NCI-H2081 treated with DMSO at 0.1 percent for 48 hours (cell line): Measurements from ENCODE around the gene WDR11.

Experiments
- DNase-seq: peaks from one replicate; lab custom pipeline; 2025; lab: John Stamatoyannopoulos, UW

The WDR11 gene

DNA sequence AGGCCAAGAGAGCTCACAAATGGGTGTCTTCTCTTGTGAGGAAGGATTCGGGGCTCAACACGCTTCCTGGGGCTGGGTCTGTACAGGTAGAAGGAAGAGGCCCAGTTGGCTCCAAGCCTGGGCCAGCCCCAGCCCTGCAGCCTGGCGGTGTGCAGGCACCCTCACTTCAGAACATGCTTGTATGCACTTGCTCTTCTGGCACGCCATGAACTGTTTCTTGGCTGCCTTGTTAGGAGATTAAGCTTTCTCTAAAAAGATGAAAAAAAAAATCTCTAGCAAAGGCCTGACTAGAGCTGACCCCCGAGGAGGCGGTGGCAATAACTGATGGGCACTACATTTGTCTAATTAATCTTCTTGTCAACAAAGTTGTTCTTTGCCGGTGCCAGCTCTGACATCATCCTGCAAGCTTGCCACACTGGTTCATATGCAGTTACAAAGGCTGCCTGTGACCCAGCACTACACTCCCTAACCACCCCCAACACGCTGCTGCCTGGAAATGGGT is 94.7 kb downstream of the WDR11 start:
- DNase-seq, result no peak

GRCh38 chr10:120946497-120946896 is 95.3 kb downstream of the WDR11 start:
- no peak for DNase-seq

GRCh38 chr10:120948889-120949608 is 97.9 kb downstream of the WDR11 start:
- no peak for DNase-seq

DNA sequence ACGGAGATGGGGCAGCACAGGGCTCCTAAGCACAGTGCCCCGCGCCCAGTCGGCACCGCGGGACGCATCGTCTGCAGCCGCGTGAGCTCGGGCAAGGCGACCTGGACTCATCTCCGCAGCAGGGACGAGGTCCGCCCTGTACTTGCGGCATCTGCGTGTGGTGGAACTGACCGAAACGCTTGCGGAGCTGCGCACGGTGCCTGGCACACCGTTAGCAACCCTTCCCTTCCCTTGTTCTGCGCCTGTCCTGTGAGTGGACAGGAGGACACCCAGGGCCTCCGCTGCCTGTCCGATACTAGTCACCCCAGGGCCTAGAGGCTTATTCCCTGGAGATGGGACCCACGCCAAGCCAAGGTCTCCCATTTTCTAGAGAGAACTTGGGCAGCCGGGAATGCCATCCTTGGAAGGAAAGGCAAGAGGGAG is 98.5 kb downstream of the WDR11 start:
- no peak for DNase-seq

DNA sequence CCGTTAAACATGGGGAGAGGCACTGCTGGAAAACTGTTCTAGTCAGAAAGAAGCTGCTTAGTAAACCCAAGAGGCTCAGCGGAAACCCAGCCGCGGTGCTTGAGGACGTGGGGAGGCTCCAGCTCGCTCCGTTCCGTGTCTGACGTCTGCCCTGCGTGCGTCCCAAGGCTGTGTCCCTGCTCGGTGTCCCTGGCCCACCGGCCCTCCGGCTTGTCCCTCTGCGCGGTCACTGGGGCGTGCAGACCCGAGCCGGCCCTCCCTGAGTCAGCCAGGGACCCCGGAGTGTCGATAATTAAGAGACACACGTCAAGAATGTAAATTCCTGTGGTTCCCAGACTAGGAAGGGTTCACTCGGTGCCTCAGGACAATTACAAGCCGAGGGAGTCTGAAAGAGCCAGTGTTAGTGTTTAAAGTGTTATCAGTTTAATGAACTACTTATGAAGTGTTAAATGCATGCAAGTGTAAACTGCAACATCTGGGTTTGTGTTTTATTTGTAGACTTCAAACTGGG is 98.9 kb downstream of the WDR11 start:
- DNase-seq, result no peak

GRCh38 chr10:120951288-120951687 is 100.1 kb downstream of the WDR11 start:
- no peak for DNase-seq

DNA sequence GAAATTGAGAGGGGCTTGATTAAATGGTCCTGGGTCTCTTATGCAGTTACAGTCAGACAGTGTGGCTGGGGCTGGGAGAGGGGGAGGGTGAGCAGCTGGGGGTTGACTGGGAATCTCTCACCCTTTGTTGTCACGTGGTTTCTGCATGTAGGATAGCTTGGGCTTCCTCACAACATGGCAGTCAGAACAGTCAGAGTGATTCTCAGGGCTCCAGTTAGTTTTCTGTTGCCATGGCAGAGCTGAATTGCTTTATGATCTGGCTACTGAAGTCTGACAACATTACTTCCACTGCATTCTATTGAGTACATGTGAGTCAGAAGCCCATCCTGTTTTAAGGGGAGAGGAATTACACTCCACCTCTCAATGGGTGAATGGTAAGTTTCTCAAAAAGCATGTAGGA is 102.7 kb downstream of the WDR11 start:
- no peak for DNase-seq
